Naive thymus-derived CD4-positive, alpha-beta T cell (primary cell): ENCODE data around the gene HBA2. TPM values are rescaled to one million over a fixed set of nuclear protein-coding genes. Genes with fewer than 3 reads are reported as not detected.
"Not testable (repeated sequence)": the region's sequence is repeated elsewhere in the genome, so short reads cannot be mapped to it uniquely, and the experiment has no call there.

Experiments used
- ATAC-seq: fragments of 150-1000 bp; cut with Tn5 transposase; 2 replicates; pipeline ENCODE4 v1.10.0; 2021; ENCODE audit warnings: mild to moderate bottlenecking, moderate library complexity
- CTCF ChIA-PET: fragments of 350-600 bp; sonication (Branson Sonifier 250); formaldehyde crosslinking; loops from one replicate; lab custom pipeline; 2021; ENCODE audit warnings: antibody characterized with exemption; lab: Charles Lee
- POLR2A ChIA-PET: fragments of 350-600 bp; sonication (Branson Sonifier 250); formaldehyde crosslinking; loops from one replicate; lab custom pipeline; 2021; ENCODE audit warnings: antibody characterized with exemption, inconsistent platforms; lab: Charles Lee
- DNase-seq, 9 donors: peaks; one replicate each; pipeline versions ENCODE4 v3.0.0 to v3.0.0-alpha.2; 2020 to 2022; ENCODE audit warnings: mixed read lengths in 1 of 9
- H3K27ac ChIP-seq: one replicate; pipeline ENCODE4 v1.7.0; 2013; ENCODE audit warnings: mild to moderate bottlenecking, low read depth, low read length, moderate library complexity
- H3K27me3 ChIP-seq, 2 donors: one replicate each; pipeline ENCODE4 v1.7.0; 2013; ENCODE audit warnings: low read length in 2 of 2, mild to moderate bottlenecking in 2 of 2, moderate library complexity in 2 of 2; ENCODE audit not compliant: control insufficient read depth in 2 of 2, insufficient read depth in 2 of 2
- H3K36me3 ChIP-seq, 3 experiments: 1 replicate in 2 of 3; 2 replicates in 1 of 3; pipeline ENCODE4 v1.7.0; 2013; ENCODE audit warnings: low read length in 3 of 3, mild to moderate bottlenecking in 3 of 3, moderate library complexity in 1 of 3; ENCODE audit not compliant: insufficient read depth in 3 of 3, control insufficient read depth in 2 of 3
- H3K4me1 ChIP-seq, 2 donors: one replicate each; pipeline ENCODE4 v1.7.0; 2013; ENCODE audit warnings: low read length in 2 of 2, mild to moderate bottlenecking in 2 of 2, moderate library complexity in 1 of 2; ENCODE audit not compliant: control insufficient read depth in 2 of 2, insufficient read depth in 2 of 2
- H3K4me3 ChIP-seq: 2 replicates; pipeline ENCODE4 v1.7.0; 2013; ENCODE audit warnings: mild to moderate bottlenecking, low read length
- H3K9me3 ChIP-seq, 3 experiments: 1 replicate in 2 of 3; 2 replicates in 1 of 3; pipeline ENCODE4 v1.7.0; 2013; ENCODE audit warnings: low read length in 3 of 3; ENCODE audit not compliant: control insufficient read depth in 2 of 3
- H3K27ac Mint-ChIP-seq, 9 donors: one replicate each; pipeline ENCODE4 v1.8.0; 2020 to 2022; ENCODE audit warnings: mixed read lengths in 9 of 9, mild to moderate bottlenecking in 8 of 9, moderate library complexity in 5 of 9, inconsistent platforms in 2 of 9
- H3K27me3 Mint-ChIP-seq, 5 donors: one replicate each; pipeline ENCODE4 v1.8.0; 2021 to 2022; ENCODE audit warnings: mixed read lengths in 5 of 5, mild to moderate bottlenecking in 1 of 5
- H3K36me3 Mint-ChIP-seq, 5 donors: one replicate each; pipeline ENCODE4 v1.8.0; 2020 to 2022; ENCODE audit warnings: mixed read lengths in 5 of 5, mild to moderate bottlenecking in 3 of 5, inconsistent platforms in 1 of 5
- H3K4me1 Mint-ChIP-seq, 7 donors: one replicate each; pipeline ENCODE4 v1.8.0; 2020 to 2022; ENCODE audit warnings: mixed read lengths in 7 of 7, mild to moderate bottlenecking in 3 of 7, inconsistent platforms in 1 of 7
- H3K4me3 Mint-ChIP-seq, 10 donors: one replicate each; pipeline ENCODE4 v1.8.0; 2020 to 2022; ENCODE audit warnings: mild to moderate bottlenecking in 10 of 10, mixed read lengths in 10 of 10, moderate library complexity in 6 of 10, inconsistent platforms in 2 of 10
- H3K9me3 Mint-ChIP-seq, 11 donors: one replicate each; pipeline ENCODE4 v1.8.0; 2020 to 2022; ENCODE audit warnings: mixed read lengths in 11 of 11, mild to moderate bottlenecking in 4 of 11, inconsistent platforms in 1 of 11, moderate library complexity in 1 of 11
- intact Hi-C, 2 donors: fragments of 100-400 bp; cut with micrococcal nuclease; formaldehyde crosslinking; loops; one replicate each; pipeline ENCODE4 v1.15.1; 2023
- polyA plus RNA-seq, 2 donors: library from polyadenylated mRNA; unstranded; fragments of 300-500 nt; fragmentation: Illumina TruSeq; gene quantifications; one replicate each; pipeline ENCODE4 v1.2.3, GENCODE V29; 2021
- total RNA-seq, 6 experiments: library from RNA in 5 of 6; stranded (reverse) in 5 of 6; gene quantifications; 1 replicate in 5 of 6; 2 replicates in 1 of 6; pipeline ENCODE4 v1.2.3 and lab custom pipeline; 2021 to 2026

Gene HBA2
- total and polyA plus RNA-seq, 7 experiments from 2014 or later = 0.63 to 10.4 (median 0.91) TPM; not detected in 3

- no peaks in the 10 kb centered on the region for H3K9me3 ChIP-seq
- Mint-ChIP-seq H3K36me3 (peaks cover 0 to 21% (median 5%) of the 10 kb centered on the region in 5 donors), H3K27me3 (no peaks in the 10 kb centered on the region), H3K4me3 (no peak overlapping the region), H3K9me3 (no peaks in the 10 kb centered on the region), H3K4me1 (no peaks in the 10 kb centered on the region), H3K27ac (no peak overlapping the region)
- CTCF ChIA-PET = interaction anchor here (0.6 kb wide), 1 partner anchor 19 kb away, joined by 3 read pairs; no protein-coding TSS in a partner anchor
- no peak overlapping the region for H3K4me3 ChIP-seq
- no peak for ATAC-seq
- intact Hi-C loops = no loop called here
- DNase-seq = no peak
- POLR2A ChIA-PET = interaction anchor here (0.7 kb wide), 2 partner anchors 41 to 121 kb away, joined by 3 to 5 read pairs; no protein-coding TSS in a partner anchor
- no peaks in the 10 kb centered on the region for H3K27me3 ChIP-seq
- peaks cover 5 to 82% (median 9%) of the 10 kb centered on the region in 3 experiments for H3K36me3 ChIP-seq
- H3K4me1 ChIP-seq = no peaks in the 10 kb centered on the region
- H3K27ac ChIP-seq = no peak overlapping the region
Measured at GRCh38 chr16:200388-200787, 27.7 kb downstream of the HBA2 start.

GRCh38 chr16:203246-203645 is 30.6 kb downstream of the HBA2 start:
- intact Hi-C loops = no loop called here
- Mint-ChIP-seq H3K27me3 (no peaks in the 10 kb centered on the region), H3K9me3 (no peaks in the 10 kb centered on the region), H3K4me3 (no peak overlapping the region), H3K36me3 (peaks cover 11 to 35% (median 18%) of the 10 kb centered on the region in 5 donors), H3K4me1 (peaks cover 0 to 6% (median 0%) of the 10 kb centered on the region in 7 donors), H3K27ac (no peak overlapping the region)
- no peaks in the 10 kb centered on the region for H3K4me1 ChIP-seq
- ATAC-seq (no peak), DNase-seq (no peak)
- POLR2A ChIA-PET = no interaction called here
- no peak overlapping the region for H3K4me3 ChIP-seq
- no peak overlapping the region for H3K27ac ChIP-seq
- no peaks in the 10 kb centered on the region for H3K9me3 ChIP-seq
- no peaks in the 10 kb centered on the region for H3K27me3 ChIP-seq
- peaks cover 14 to 86% (median 17%) of the 10 kb centered on the region in 3 experiments for H3K36me3 ChIP-seq
- CTCF ChIA-PET = no interaction called here

GRCh38 chr16:204046-204445 is 31.4 kb downstream of the HBA2 start:
- H3K4me3 ChIP-seq, intact Hi-C loops, H3K9me3 ChIP-seq, H3K27ac ChIP-seq, H3K9me3 Mint-ChIP-seq, H3K4me1 Mint-ChIP-seq, DNase-seq, ATAC-seq, H3K27me3 ChIP-seq, H3K27me3 Mint-ChIP-seq, H3K27ac Mint-ChIP-seq, CTCF ChIA-PET, POLR2A ChIA-PET, H3K4me3 Mint-ChIP-seq, H3K4me1 ChIP-seq: not testable (repeated sequence)
- H3K36me3 ChIP-seq = peaks cover 14 to 86% (median 19%) of the 10 kb centered on the region in 3 experiments
- peaks cover 11 to 38% (median 18%) of the 10 kb centered on the region in 5 donors for H3K36me3 Mint-ChIP-seq

GRCh38 chr16:209359-209758 is 36.7 kb downstream of the HBA2 start:
- H3K27ac ChIP-seq, H3K4me3 Mint-ChIP-seq, H3K27me3 ChIP-seq, H3K9me3 Mint-ChIP-seq, H3K9me3 ChIP-seq, ATAC-seq, H3K27ac Mint-ChIP-seq, H3K4me1 ChIP-seq, intact Hi-C loops, CTCF ChIA-PET, H3K4me3 ChIP-seq, DNase-seq, H3K27me3 Mint-ChIP-seq: not testable (repeated sequence)
- POLR2A ChIA-PET = interaction anchor here (0.7 to 0.9 kb wide), 2 partner anchors 18 to 20 kb away, joined by 4 read pairs; no protein-coding TSS in a partner anchor
- peaks cover 0 to 17% (median 5%) of the 10 kb centered on the region in 7 donors for H3K4me1 Mint-ChIP-seq
- H3K36me3 Mint-ChIP-seq = peaks cover 11 to 32% (median 14%) of the 10 kb centered on the region in 5 donors
- peaks cover 10 to 70% (median 19%) of the 10 kb centered on the region in 3 experiments for H3K36me3 ChIP-seq

GRCh38 chr16:211631-212180 is 39.0 kb downstream of the HBA2 start:
- H3K4me3 Mint-ChIP-seq, H3K27me3 Mint-ChIP-seq, H3K4me1 ChIP-seq, ATAC-seq, H3K27ac Mint-ChIP-seq, H3K27me3 ChIP-seq, intact Hi-C loops, H3K27ac ChIP-seq, DNase-seq, CTCF ChIA-PET, H3K9me3 ChIP-seq, H3K4me3 ChIP-seq, H3K9me3 Mint-ChIP-seq, POLR2A ChIA-PET: not testable (repeated sequence)
- peaks cover 3 to 21% (median 9%) of the 10 kb centered on the region in 5 donors for H3K36me3 Mint-ChIP-seq
- H3K36me3 ChIP-seq = peaks cover 0 to 70% (median 5%) of the 10 kb centered on the region in 3 experiments
- peaks cover 0 to 17% (median 3%) of the 10 kb centered on the region in 7 donors for H3K4me1 Mint-ChIP-seq

GRCh38 chr16:212999-213398 is 40.3 kb downstream of the HBA2 start:
- H3K4me3 ChIP-seq = no peak overlapping the region
- intact Hi-C loops = no loop called here
- CTCF ChIA-PET = no interaction called here
- POLR2A ChIA-PET = interaction anchor here (0.7 kb wide), 1 partner anchor 110 kb away, joined by 3 read pairs; no protein-coding TSS in a partner anchor
- no peak overlapping the region for H3K27ac ChIP-seq
- Mint-ChIP-seq H3K4me3 (no peak overlapping the region), H3K4me1 (peaks cover 0 to 16% (median 3%) of the 10 kb centered on the region in 7 donors), H3K27me3 (no peaks in the 10 kb centered on the region), H3K9me3 (peaks cover 0 to 2% (median 0%) of the 10 kb centered on the region in 11 donors), H3K27ac (peak overlapping the region in 1 of 9 donors; percentile 19), H3K36me3 (peaks cover 2 to 20% (median 7%) of the 10 kb centered on the region in 5 donors)
- peaks cover 0 to 72% (median 5%) of the 10 kb centered on the region in 3 experiments for H3K36me3 ChIP-seq
- H3K4me1 ChIP-seq = no peaks in the 10 kb centered on the region
- DNase-seq (no peak), ATAC-seq (no peak)
- H3K27me3 ChIP-seq = no peaks in the 10 kb centered on the region
- no peaks in the 10 kb centered on the region for H3K9me3 ChIP-seq
